ENCODE data around the gene C22orf31.

C22orf31 gene

GRCh38 chr22:29061773-29062172 lies at the start of gene C22orf31:
C22orf31 (minus strand) TSS chr22:29061831; CDS start chr22:29061792, 39 bp downstream.
- H3K27ac Mint-ChIP-seq: no peak within 1 kb of the TSS

GRCh38 chr22:29110946-29111345 lies 49.3 kb upstream of the C22orf31 start:
- no peak overlapping the region for H3K4me3 Mint-ChIP-seq
- ATAC-seq (no peak), DNase-seq (ENCODE audit: low spot score in 2 of 2) (no peak)
- H3K36me3 Mint-ChIP-seq: no peaks in the 10 kb centered on the region
- no peaks in the 10 kb centered on the region for H3K4me1 Mint-ChIP-seq
- H3K9me3 Mint-ChIP-seq: no peaks in the 10 kb centered on the region
- H3K27ac Mint-ChIP-seq: no peak overlapping the region

More at GRCh38 chr22:29061773-29062172, at the start of gene C22orf31:
- Mint-ChIP-seq H3K4me1 (peaks cover 7% of the 10 kb centered on the region), H3K4me3 (no peak within 1 kb of the TSS), H3K36me3 (no peaks in the 10 kb centered on the region), H3K9me3 (no peaks in the 10 kb centered on the region)
- DNase-seq (ENCODE audit: low spot score in 2 of 2) (no peak), ATAC-seq (no peak)

DNA sequence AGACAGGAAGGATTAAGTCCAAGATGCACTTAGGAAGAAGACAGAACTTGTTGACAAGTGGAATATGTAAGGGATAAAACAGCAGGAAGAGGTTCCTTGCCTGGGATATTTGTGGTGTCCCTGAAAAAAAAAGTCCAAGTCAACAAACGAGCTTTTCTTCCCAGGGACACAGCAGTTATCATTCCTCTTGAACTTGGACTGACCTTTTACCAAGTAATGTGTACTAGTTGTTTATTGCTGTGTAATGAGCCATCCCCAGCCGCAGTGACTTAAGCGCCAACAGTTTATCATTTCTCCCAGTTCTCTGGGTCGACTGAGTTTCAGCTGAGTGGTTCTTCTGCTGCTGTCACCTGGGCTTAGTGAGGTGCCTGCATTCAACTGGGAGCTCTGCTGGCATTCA lies 48.2 kb upstream of the C22orf31 start:
- no peaks in the 10 kb centered on the region for H3K9me3 Mint-ChIP-seq
- H3K27ac Mint-ChIP-seq: no peak overlapping the region
- ATAC-seq (no peak), DNase-seq (ENCODE audit: low spot score in 2 of 2) (no peak)
- H3K4me3 Mint-ChIP-seq: no peak overlapping the region
- no peaks in the 10 kb centered on the region for H3K36me3 Mint-ChIP-seq
- no peaks in the 10 kb centered on the region for H3K4me1 Mint-ChIP-seq

DNA sequence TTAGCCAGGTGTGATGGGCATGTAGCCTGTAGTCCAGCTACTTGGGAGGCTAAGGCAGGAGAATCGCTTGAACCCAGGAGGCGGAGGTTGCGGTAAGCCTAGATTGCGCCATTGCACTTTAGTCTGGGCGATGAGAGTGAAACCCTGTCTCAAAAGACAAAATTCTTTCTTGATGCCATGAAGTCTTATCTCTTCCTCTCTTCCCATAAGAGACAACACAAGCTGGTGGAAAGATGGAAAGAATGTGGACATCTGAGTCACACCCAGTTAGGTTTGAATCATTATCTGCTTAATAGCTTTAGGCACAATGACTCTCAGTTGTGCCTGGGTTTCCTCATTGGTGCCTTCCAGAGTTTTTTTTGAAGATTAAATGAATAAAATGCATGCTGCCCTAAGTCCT lies 46.5 kb upstream of the C22orf31 start:
- H3K9me3 Mint-ChIP-seq: no peaks in the 10 kb centered on the region
- no peaks in the 10 kb centered on the region for H3K36me3 Mint-ChIP-seq
- no peaks in the 10 kb centered on the region for H3K4me1 Mint-ChIP-seq
- no peak overlapping the region for H3K4me3 Mint-ChIP-seq
- DNase-seq (ENCODE audit: low spot score in 2 of 2) (no peak), ATAC-seq (no peak)
- no peak overlapping the region for H3K27ac Mint-ChIP-seq

- Mint-ChIP-seq H3K9me3 (no peaks in the 10 kb centered on the region), H3K4me3 (no peak overlapping the region), H3K36me3 (no peaks in the 10 kb centered on the region), H3K4me1 (no peaks in the 10 kb centered on the region), H3K27ac (no peak overlapping the region)
- no peak for ATAC-seq
- DNase-seq (ENCODE audit: low spot score in 2 of 2): no peak
Measured at GRCh38 chr22:29106839-29107238, 45.2 kb upstream of the C22orf31 start.

DNA sequence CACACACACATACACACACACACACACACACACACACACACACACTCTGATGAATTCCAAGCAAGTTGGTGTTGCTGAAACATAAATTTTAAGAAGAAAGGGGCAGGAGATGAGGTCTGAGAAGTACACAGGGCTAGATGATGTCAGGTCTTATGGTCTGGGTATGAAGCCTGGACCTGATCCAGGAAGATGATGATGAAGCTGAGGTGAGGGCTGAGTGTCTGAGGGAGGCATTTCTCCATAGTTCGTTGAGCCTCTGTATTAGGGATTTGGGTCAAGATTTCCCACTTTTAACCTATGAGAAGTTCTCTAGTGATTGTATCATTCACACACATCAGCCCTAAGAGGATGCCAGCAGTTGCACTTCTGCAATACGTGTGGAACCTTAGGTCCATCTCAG lies 43.8 kb upstream of the C22orf31 start:
- no peak overlapping the region for H3K4me3 Mint-ChIP-seq
- H3K9me3 Mint-ChIP-seq: no peaks in the 10 kb centered on the region
- no peaks in the 10 kb centered on the region for H3K36me3 Mint-ChIP-seq
- DNase-seq (ENCODE audit: low spot score in 2 of 2) (no peak), ATAC-seq (no peak)
- H3K27ac Mint-ChIP-seq: no peak overlapping the region
- H3K4me1 Mint-ChIP-seq: no peaks in the 10 kb centered on the region

DNA sequence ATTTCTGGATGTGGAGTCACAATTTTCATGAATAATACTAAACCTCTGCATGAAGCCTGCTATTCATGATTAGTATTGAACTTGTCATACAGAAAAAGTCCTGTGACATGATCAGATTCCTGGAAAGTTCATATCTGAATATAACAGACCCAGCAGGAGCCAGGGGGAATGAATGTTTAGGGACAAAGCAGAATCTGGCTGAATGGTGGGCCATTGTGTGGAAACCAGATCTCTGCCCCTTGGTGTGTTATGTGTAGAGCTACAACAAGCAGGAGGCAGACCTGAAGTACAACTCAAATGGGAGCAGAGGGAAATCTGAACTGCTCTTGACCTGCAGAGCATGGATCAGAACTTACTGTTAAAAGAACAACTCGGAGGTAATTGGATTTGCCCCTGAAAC lies 41.5 kb upstream of the C22orf31 start:
- H3K27ac Mint-ChIP-seq: no peak overlapping the region
- DNase-seq (ENCODE audit: low spot score in 2 of 2) (no peak), ATAC-seq (no peak)
- no peak overlapping the region for H3K4me3 Mint-ChIP-seq
- H3K36me3 Mint-ChIP-seq: no peaks in the 10 kb centered on the region
- no peaks in the 10 kb centered on the region for H3K4me1 Mint-ChIP-seq
- H3K9me3 Mint-ChIP-seq: no peaks in the 10 kb centered on the region

DNA sequence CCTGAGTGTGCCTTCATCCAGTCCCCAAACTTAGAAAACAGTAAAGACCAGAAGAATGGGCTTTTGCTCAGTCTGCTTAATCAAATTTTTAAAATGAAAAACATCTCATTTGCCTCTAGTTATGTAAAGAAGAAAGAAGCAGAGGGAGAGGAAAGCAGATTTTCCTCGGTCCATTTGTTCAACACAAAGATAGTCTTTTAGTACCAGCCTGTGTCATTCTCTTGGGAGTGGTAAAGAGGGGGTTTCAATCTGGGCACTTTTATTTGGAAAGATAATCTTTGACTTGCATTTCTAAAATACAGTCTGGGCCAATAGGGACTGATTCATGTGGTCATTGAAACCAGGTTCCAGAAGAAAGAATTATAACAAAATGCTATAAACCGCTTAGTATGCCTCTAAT lies 40.7 kb upstream of the C22orf31 start:
- no peak for ATAC-seq
- Mint-ChIP-seq H3K9me3 (no peaks in the 10 kb centered on the region), H3K4me3 (no peak overlapping the region), H3K36me3 (no peaks in the 10 kb centered on the region), H3K4me1 (no peaks in the 10 kb centered on the region), H3K27ac (no peak overlapping the region)
- no peak for DNase-seq (ENCODE audit: low spot score in 2 of 2)

DNA sequence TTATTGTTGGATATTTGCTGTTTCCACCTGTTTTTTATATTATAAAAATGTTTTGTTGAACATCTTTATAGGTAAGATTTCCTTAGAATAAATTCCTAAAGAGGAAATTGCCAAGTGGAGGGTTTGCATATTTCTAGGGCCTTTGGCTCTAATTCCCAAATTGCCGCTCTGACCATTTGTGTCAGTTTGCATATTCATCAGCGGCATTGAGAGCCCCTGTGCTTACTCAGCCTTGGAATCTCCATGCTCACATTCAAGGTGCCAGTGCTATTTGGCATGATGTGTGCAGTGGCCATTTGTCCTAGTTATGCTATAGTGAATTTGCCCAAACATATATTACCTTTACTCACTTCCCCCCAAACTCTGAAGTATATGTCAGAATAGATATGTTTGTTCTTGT lies 36.7 kb upstream of the C22orf31 start:
- Mint-ChIP-seq H3K4me3 (no peak overlapping the region), H3K4me1 (no peaks in the 10 kb centered on the region), H3K27ac (no peak overlapping the region), H3K9me3 (no peaks in the 10 kb centered on the region), H3K36me3 (no peaks in the 10 kb centered on the region)
- no peak for DNase-seq (ENCODE audit: low spot score in 2 of 2)
- ATAC-seq: no peak

DNA sequence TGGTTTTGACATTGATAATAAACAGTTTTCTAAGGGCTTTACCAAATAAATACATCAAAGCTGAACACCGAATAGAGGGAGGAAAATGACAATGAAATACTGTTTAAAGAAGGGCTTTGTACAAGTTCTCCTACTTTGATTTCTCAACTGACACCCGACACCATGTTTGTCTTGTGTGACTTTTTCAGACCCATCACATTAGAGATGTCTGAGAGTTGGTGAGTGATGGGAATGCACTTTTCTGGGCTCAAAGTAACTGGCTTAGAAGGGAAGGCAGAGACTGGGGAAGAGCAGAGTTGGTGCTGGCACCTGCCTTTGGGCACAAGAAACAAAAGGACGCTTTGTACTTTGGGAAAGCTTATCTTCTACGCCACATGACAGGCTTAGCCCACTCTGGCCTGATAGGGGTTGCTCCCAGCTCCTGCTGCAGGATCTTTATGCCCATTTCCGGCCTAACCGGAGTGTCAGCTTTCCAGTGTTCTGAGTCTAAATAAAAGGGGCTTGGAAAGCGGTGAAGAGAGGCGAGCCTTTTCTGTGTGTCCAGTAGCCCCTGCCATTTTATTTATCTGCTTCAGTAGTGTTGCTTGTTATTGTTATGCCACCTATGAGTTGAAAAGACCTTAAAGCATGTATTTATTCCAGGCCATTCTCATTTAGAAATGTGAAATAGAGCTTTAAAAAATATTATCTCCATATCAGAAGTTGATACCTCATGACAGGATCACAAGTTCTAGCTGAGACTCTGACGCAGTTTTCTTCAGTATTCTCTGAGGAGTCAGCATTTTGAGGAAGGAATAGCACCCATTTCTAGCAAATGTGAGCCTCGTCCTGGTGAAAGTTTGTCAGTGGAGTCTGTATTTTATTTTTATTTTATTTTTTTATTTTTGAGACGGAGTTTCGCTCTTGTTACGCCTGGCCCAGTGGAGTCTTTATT lies 35.4 kb upstream of the C22orf31 start:
- no peaks in the 10 kb centered on the region for H3K9me3 Mint-ChIP-seq
- H3K36me3 Mint-ChIP-seq: no peaks in the 10 kb centered on the region
- no peaks in the 10 kb centered on the region for H3K4me1 Mint-ChIP-seq
- ATAC-seq: no peak
- H3K4me3 Mint-ChIP-seq: no peak overlapping the region
- DNase-seq (ENCODE audit: low spot score in 2 of 2): no peak
- no peak overlapping the region for H3K27ac Mint-ChIP-seq

DNA sequence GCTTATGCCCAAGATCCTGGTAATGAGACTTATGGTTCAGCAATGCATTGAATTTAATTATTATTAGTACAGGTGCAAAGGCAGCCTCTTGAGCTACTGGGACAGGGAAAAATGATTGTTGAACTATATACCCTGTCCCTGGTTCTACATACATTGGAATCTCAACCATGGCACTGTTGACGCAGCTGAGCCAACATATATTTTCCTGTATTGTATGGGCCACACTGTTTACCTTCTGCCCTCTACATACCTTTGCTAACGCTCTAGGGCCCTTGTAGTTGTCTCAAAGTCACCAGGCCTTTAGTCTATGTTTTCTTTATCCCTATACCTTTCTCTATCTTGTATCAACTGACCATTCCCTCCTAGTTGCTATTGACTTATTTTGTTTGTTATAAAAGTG lies 33.8 kb upstream of the C22orf31 start:
- ATAC-seq: no peak
- H3K36me3 Mint-ChIP-seq: no peaks in the 10 kb centered on the region
- no peaks in the 10 kb centered on the region for H3K4me1 Mint-ChIP-seq
- no peak for DNase-seq (ENCODE audit: low spot score in 2 of 2)
- no peak overlapping the region for H3K4me3 Mint-ChIP-seq
- no peaks in the 10 kb centered on the region for H3K9me3 Mint-ChIP-seq
- H3K27ac Mint-ChIP-seq: no peak overlapping the region

DNA sequence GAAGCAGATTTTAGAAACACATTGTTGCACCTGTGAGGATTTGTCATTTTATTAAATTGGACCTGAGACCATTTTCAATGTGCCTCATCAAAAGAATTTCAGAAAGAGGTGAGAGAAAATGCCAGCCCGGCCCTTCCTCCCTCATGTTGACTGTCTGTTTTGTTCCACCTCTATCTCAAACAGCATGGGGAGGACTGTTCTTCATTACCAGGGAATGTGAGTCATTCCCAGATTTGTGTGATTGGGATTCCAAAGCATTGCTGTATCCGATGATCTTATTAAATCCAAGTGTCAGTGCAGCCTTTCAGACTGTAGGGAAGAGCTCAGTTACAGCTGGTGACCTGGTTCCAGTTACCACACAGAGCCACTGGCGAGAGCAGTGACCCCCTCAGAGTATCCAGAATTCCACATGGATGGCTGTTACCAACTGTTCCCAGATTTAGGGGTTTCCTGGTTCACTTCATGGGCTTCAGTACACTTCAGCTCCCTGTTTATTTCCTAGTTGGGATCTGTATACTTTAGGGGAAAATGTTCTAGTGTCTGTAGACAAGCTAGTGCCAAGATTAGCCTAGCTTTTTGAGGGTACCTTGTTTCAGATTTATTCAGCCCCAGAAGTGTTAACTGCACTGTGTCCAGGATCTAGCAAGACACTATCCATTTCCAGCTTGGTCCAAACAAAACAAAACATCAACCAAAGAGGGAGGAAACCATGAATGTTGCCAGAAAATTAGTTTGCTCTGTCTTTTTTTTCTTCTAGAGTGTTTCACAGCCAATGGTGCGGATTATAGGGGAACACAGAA lies 32.1 kb upstream of the C22orf31 start:
- H3K9me3 Mint-ChIP-seq: no peaks in the 10 kb centered on the region
- no peak overlapping the region for H3K4me3 Mint-ChIP-seq
- DNase-seq (ENCODE audit: low spot score in 2 of 2) (no peak), ATAC-seq (no peak)
- no peaks in the 10 kb centered on the region for H3K36me3 Mint-ChIP-seq
- H3K4me1 Mint-ChIP-seq: no peaks in the 10 kb centered on the region
- no peak overlapping the region for H3K27ac Mint-ChIP-seq

GRCh38 chr22:29093030-29093429 lies 31.4 kb upstream of the C22orf31 start:
- no peak for DNase-seq (ENCODE audit: low spot score in 2 of 2)
- Mint-ChIP-seq H3K36me3 (no peaks in the 10 kb centered on the region), H3K4me1 (no peaks in the 10 kb centered on the region), H3K9me3 (no peaks in the 10 kb centered on the region), H3K27ac (no peak overlapping the region), H3K4me3 (no peak overlapping the region)
- no peak for ATAC-seq

DNA sequence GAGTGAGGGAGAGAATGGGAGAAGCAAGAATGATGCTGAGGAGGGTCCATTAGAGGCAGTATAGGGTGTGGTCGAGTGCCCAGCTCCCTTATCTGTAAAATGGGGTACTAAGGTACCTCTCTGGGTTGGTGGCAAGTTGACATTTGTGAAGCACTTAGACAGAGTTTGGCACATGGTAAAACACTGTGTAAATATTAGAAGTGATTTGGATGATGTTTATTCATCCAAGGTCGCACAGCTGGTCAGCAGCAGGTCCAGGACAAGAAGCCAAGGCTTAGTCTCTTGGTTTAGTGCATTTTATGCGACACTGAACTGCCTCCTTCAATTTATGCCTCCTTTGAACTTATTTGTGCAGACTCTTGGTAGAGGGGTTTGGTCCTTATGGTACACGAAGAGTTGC lies 30.6 kb upstream of the C22orf31 start:
- Mint-ChIP-seq H3K4me1 (no peaks in the 10 kb centered on the region), H3K9me3 (no peaks in the 10 kb centered on the region), H3K36me3 (no peaks in the 10 kb centered on the region), H3K27ac (no peak overlapping the region), H3K4me3 (no peak overlapping the region)
- ATAC-seq (no peak), DNase-seq (ENCODE audit: low spot score in 2 of 2) (no peak)

DNA sequence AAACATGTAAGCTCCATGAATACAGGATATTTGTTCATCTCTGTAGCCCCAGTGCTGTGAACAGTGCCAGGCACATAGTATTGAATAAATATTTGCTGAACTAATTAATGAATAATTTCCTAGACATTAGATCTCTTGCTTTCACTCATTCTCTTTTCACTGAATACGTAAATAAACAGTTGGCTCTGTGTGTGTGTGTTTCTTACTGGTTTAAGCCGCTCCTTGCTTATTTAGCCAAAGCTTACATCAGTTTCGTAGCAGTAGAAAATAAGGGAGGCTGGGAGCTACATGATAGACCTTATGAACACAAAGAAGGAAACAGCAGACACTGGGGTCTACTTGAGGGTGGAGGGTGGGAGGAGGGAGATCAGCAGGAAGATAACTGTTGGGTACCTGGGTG lies 28.4 kb upstream of the C22orf31 start:
- Mint-ChIP-seq H3K4me1 (no peaks in the 10 kb centered on the region), H3K36me3 (no peaks in the 10 kb centered on the region), H3K27ac (no peak overlapping the region), H3K9me3 (no peaks in the 10 kb centered on the region), H3K4me3 (no peak overlapping the region)
- DNase-seq (ENCODE audit: low spot score in 2 of 2): no peak
- ATAC-seq: no peak

- Mint-ChIP-seq H3K27ac (no peak overlapping the region), H3K9me3 (no peaks in the 10 kb centered on the region)
- no peak for ATAC-seq
Measured at GRCh38 chr22:29089507-29089906, 27.9 kb upstream of the C22orf31 start.

More at GRCh38 chr22:29089507-29089906, 27.9 kb upstream of the C22orf31 start:
- H3K4me3 Mint-ChIP-seq: no peak overlapping the region
- no peaks in the 10 kb centered on the region for H3K36me3 Mint-ChIP-seq
- H3K4me1 Mint-ChIP-seq: no peaks in the 10 kb centered on the region
- no peak for DNase-seq (ENCODE audit: low spot score in 2 of 2)

All from stimulated activated effector memory CD8-positive, alpha-beta T cell treated with anti-CD3 and anti-CD28 coated beads, Interleukin-12 subunit alpha, Interleukin-12 subunit beta, amount 100 ng/mL, for 72 hours (primary cell).